Sigmoid colon (tissue), 7 donors: ENCODE measurements around the gene RARA. TPM values are rescaled to one million over a fixed set of nuclear protein-coding genes. Genes with fewer than 3 reads are reported as not detected.

ENCODE experiments used
- DNase-seq: peaks from one replicate; pipeline ENCODE4 v3.0.0-alpha.2; 2019
- H3K27ac ChIP-seq, 4 donors: fragments of 200-600 bp; sonication (generic); one replicate each; pipeline ENCODE4 v1.5.1; 2016 to 2019; ENCODE audit warnings: mild to moderate bottlenecking in 1 of 4
- H3K27me3 ChIP-seq, 3 donors: fragments of 200-600 bp; sonication (generic); one replicate each; pipeline ENCODE4 v1.5.1; 2019; ENCODE audit warnings: mild to moderate bottlenecking in 1 of 3
- H3K36me3 ChIP-seq, 4 donors: fragments of 200-600 bp; sonication (generic); one replicate each; pipeline ENCODE4 v1.5.1; 2016 to 2019
- H3K4me1 ChIP-seq, 4 donors: fragments of 200-600 bp; sonication (generic); one replicate each; pipeline ENCODE4 v1.5.1; 2017 to 2019
- H3K4me3 ChIP-seq, 4 donors: fragments of 200-600 bp; sonication (generic); one replicate each; pipeline ENCODE4 v1.5.1; 2017 to 2019; ENCODE audit warnings: mild to moderate bottlenecking in 2 of 4, moderate library complexity in 1 of 4
- H3K9me3 ChIP-seq, 4 donors: fragments of 200-600 bp in 3 of 4; sonication (generic) in 3 of 4; one replicate each; pipeline versions ENCODE4 v1.5.1 to v1.6.1; 2013 to 2019
- CTCF ChIP-seq, 4 experiments: fragments of 450-650 bp in 3 of 4; fragments of 200-600 bp in 1 of 4; IDR thresholded peaks; one replicate each; pipeline ENCODE4 v1.5.1; 2016 to 2019; ENCODE audit warnings: antibody characterized with exemption in 4 of 4, mild to moderate bottlenecking in 3 of 4, moderate library complexity in 2 of 4
- EP300 ChIP-seq, 4 donors: sonication (generic); formaldehyde crosslinking; IDR thresholded peaks; one replicate each; pipeline ENCODE4 v1.6.1; 2017; ENCODE audit warnings: antibody characterized with exemption in 4 of 4
- POLR2A ChIP-seq, 2 donors: fragments of 450-650 bp; IDR thresholded peaks; one replicate each; pipeline ENCODE4 v1.6.1; 2016; ENCODE audit warnings: antibody characterized with exemption in 2 of 2, mild to moderate bottlenecking in 2 of 2, moderate library complexity in 2 of 2
- POLR2AphosphoS5 ChIP-seq, 4 donors: sonication (generic); formaldehyde crosslinking; IDR thresholded peaks; one replicate each; pipeline ENCODE4 v1.6.1; 2017; ENCODE audit warnings: antibody characterized with exemption in 4 of 4
- WGBS, 2 donors: extraction: QIAGEN DNeasy Blood & Tissue Kit; methylation state at CpG; one replicate each; pipeline ENCODE4 v1.1.7; 2013; 5-methylcytosine and 5-hydroxymethylcytosine counted together
- intact Hi-C: fragments of 100-400 bp; cut with DNase I; formaldehyde crosslinking; loops from one replicate; pipeline ENCODE4 v1.15.1; 2023
- polyA plus RNA-seq, 3 donors: library from polyadenylated mRNA; stranded (reverse); fragments of 200-250 nt; gene quantifications; one replicate each; pipeline ENCODE4 v1.2.3, GENCODE V29; 2013
- total RNA-seq, 4 donors: library from RNA; depleted of rRNA; stranded (reverse); fragments of >200 nt; gene quantifications; one replicate each; pipeline ENCODE4 v1.1.0, GENCODE V29; 2016
- donor health status: healthy with polysubstance abuse.
- donor health status: Bipolar disorder and iron deficiency.
- donor health status: healthy.

The RARA gene
- total and polyA plus RNA-seq, 7 donors, result 15.8 to 29.6 (median 26.4) TPM

GRCh38 chr17:40337351-40337750 is 28.4 kb downstream of the RARA start:
- H3K36me3 ChIP-seq, result no peaks in the 10 kb centered on the region
- WGBS, 2 donors, result 89 to 90% methylated on average over 8 of the region's 8 CpGs
- intact Hi-C loops, result no loop called here
- peaks cover 0 to 82% (median 63%) of the 10 kb centered on the region in 4 donors for H3K4me1 ChIP-seq
- H3K27me3 ChIP-seq, result no peaks in the 10 kb centered on the region
- DNase-seq, result no peak
- H3K4me3 ChIP-seq, result no peak overlapping the region
- peak overlapping the region in 2 of 4 donors; percentile 4 to 96 for H3K27ac ChIP-seq
- TF ChIP-seq CTCF (IDR thresholded peaks at IDR 0.05), result no peak
- TF ChIP-seq EP300 (IDR thresholded peaks at IDR 0.05), result no peak
- no peak for TF ChIP-seq POLR2AphosphoS5 (IDR thresholded peaks at IDR 0.05)
- no peak for TF ChIP-seq POLR2A (IDR thresholded peaks at IDR 0.05)
- no peaks in the 10 kb centered on the region for H3K9me3 ChIP-seq

GRCh38 chr17:40338058-40338457 is 29.1 kb downstream of the RARA start:
- peak overlapping the region in 1 of 4 donors; percentile 96 for H3K27ac ChIP-seq
- H3K4me1 ChIP-seq, result peaks cover 0 to 79% (median 61%) of the 10 kb centered on the region in 4 donors
- no peaks in the 10 kb centered on the region for H3K27me3 ChIP-seq
- no peak for TF ChIP-seq POLR2AphosphoS5 (IDR thresholded peaks at IDR 0.05)
- TF ChIP-seq EP300 (IDR thresholded peaks at IDR 0.05), result no peak
- no peak for TF ChIP-seq POLR2A (IDR thresholded peaks at IDR 0.05)
- TF ChIP-seq CTCF (IDR thresholded peaks at IDR 0.05), result no peak
- no peaks in the 10 kb centered on the region for H3K9me3 ChIP-seq
- intact Hi-C loops, result no loop called here
- H3K4me3 ChIP-seq, result no peak overlapping the region
- no peaks in the 10 kb centered on the region for H3K36me3 ChIP-seq
- 77 to 93% methylated on average over 5 of the region's 5 CpGs for WGBS, 2 donors
- no peak for DNase-seq

- H3K4me1 ChIP-seq, result peaks cover 0 to 79% (median 61%) of the 10 kb centered on the region in 4 donors
- H3K27ac ChIP-seq, result peak overlapping the region in 2 of 4 donors; percentile 96 to 97
- 60 to 82% methylated on average over 13 of the region's 13 CpGs for WGBS, 2 donors
- no peaks in the 10 kb centered on the region for H3K27me3 ChIP-seq
- H3K36me3 ChIP-seq, result no peaks in the 10 kb centered on the region
- intact Hi-C loops, result no loop called here
- TF ChIP-seq POLR2A (IDR thresholded peaks at IDR 0.05), result no peak
- no peak for TF ChIP-seq EP300 (IDR thresholded peaks at IDR 0.05)
- TF ChIP-seq CTCF (IDR thresholded peaks at IDR 0.05), result no peak
- no peak for TF ChIP-seq POLR2AphosphoS5 (IDR thresholded peaks at IDR 0.05)
- H3K4me3 ChIP-seq, result no peak overlapping the region
- DNase-seq, result no peak
- no peaks in the 10 kb centered on the region for H3K9me3 ChIP-seq
Measured at GRCh38 chr17:40338941-40339649, 30.1 kb downstream of the RARA start.

- Histone ChIP-seq H3K4me3 (no peak overlapping the region), H3K4me1 (peaks cover 0 to 79% (median 61%) of the 10 kb centered on the region in 4 donors), H3K36me3 (no peaks in the 10 kb centered on the region), H3K27me3 (no peaks in the 10 kb centered on the region), H3K9me3 (no peaks in the 10 kb centered on the region), H3K27ac (peak overlapping the region; percentile 94 to 99 (median 96))
- intact Hi-C loops, result loop anchor here (5.0 kb wide), 1 partner anchor 238 kb away; the partner anchor contains the start of gene NR1D1
- DNase-seq, result no peak
- no peak for TF ChIP-seq POLR2A (IDR thresholded peaks at IDR 0.05)
- no peak for TF ChIP-seq POLR2AphosphoS5 (IDR thresholded peaks at IDR 0.05)
- no peak for TF ChIP-seq CTCF (IDR thresholded peaks at IDR 0.05)
- WGBS, 2 donors, result 96 to 99% methylated on average over 1 of the region's 1 CpG
Measured at GRCh38 chr17:40340327-40340726, 31.3 kb downstream of the RARA start.
